Transverse colon (tissue), 4 donors: ENCODE measurements around the gene FCGBP.

ENCODE experiments used
- CTCF ChIP-seq, 5 experiments: fragments of 200-600 bp in 3 of 5; fragments of 450-650 bp in 2 of 5; sonication (generic) in 3 of 5; IDR thresholded peaks; 1 replicate in 2 of 5; 2 replicates in 3 of 5; pipeline ENCODE4 v1.5.1; 2016 to 2017; ENCODE audit warnings: antibody characterized with exemption in 5 of 5, inconsistent platforms in 3 of 5, mild to moderate bottlenecking in 2 of 5, moderate library complexity in 1 of 5
- POLR2A ChIP-seq: fragments of 450-650 bp; IDR thresholded peaks from one replicate; pipeline ENCODE4 v1.6.1; 2016; ENCODE audit warnings: antibody characterized with exemption, mild to moderate bottlenecking, moderate library complexity
- POLR2AphosphoS5 ChIP-seq, 3 donors: sonication (generic); formaldehyde crosslinking; IDR thresholded peaks; one replicate each; pipeline ENCODE4 v1.6.1; 2016; ENCODE audit warnings: antibody characterized with exemption in 3 of 3

GRCh38 chr19:39939556-39939955 is 5.1 kb upstream of the FCGBP start:
- TF ChIP-seq POLR2AphosphoS5 (IDR thresholded peaks at IDR 0.05) (no peak), POLR2A (no peak), CTCF (IDR thresholded peaks at IDR 0.05) (no peak)
